NT2/D1 (cell line): ENCODE data around the gene GKN2.

Experiments used
- SUZ12 ChIP-seq: IDR thresholded peaks from 2 replicates; pipeline ENCODE4 v1.6.1; 2011; ENCODE audit not compliant: insufficient read length, insufficient read depth; ENCODE audit errors: extremely low read depth
- YY1 ChIP-seq: IDR thresholded peaks from 2 replicates; pipeline ENCODE4 v1.6.1; 2011; ENCODE audit not compliant: insufficient read length, insufficient read depth
- ZNF274 ChIP-seq: IDR thresholded peaks from 2 replicates; pipeline ENCODE4 v1.6.1; 2011; ENCODE audit warnings: mild to moderate bottlenecking, low read depth, low read length

DNA sequence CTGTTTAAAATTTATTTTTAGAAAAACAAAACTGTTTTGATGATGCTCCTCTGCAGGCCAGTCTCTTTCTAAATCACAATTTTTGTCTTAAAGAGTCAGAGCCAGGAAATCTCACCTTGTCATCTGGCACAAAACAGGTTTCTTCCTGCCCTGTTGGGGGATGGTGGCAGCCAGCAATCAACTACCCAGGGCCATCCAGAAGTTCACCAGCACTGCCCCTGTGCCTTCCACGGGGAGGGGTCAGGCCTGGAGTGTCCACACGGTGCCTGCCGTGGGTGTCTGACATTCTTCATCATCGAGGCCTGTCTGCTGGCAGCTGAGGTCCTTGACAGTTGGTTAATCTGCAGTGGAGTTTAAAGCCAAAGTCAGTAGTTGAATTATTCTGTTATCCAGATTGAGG, 41.4 kb downstream of the GKN2 start:
- TF ChIP-seq YY1 (no peak), SUZ12 (no peak), ZNF274 (no peak)
